HEK293 (cell line): ENCODE measurements around the gene UCKL1.

Experiments used
- MYNN ChIP-seq: fragments of 450-650 bp; formaldehyde crosslinking; IDR thresholded peaks from 2 replicates; pipeline ENCODE4 v1.5.1; 2016; ENCODE audit warnings: missing biosample characterization, missing genetic modification characterization, borderline replicate concordance
- OSR2 ChIP-seq: fragments of 450-650 bp; formaldehyde crosslinking; IDR thresholded peaks from 2 replicates; pipeline ENCODE4 v1.5.1; 2016; ENCODE audit warnings: missing biosample characterization, missing genetic modification characterization
- ZBTB20 ChIP-seq: fragments of 450-650 bp; formaldehyde crosslinking; IDR thresholded peaks from 2 replicates; pipeline ENCODE4 v1.5.1; 2016; ENCODE audit warnings: missing biosample characterization, missing genetic modification characterization
- ZFP41 ChIP-seq: fragments of 450-650 bp; formaldehyde crosslinking; IDR thresholded peaks from 2 replicates; pipeline ENCODE4 v1.5.1; 2016; ENCODE audit warnings: missing biosample characterization, missing genetic modification characterization, borderline replicate concordance
- ZNF169 ChIP-seq: fragments of 450-650 bp; formaldehyde crosslinking; IDR thresholded peaks from 2 replicates; pipeline ENCODE4 v1.5.1; 2016; ENCODE audit warnings: missing biosample characterization, missing genetic modification characterization
- ZNF202 ChIP-seq: fragments of 450-650 bp; formaldehyde crosslinking; IDR thresholded peaks from 2 replicates; pipeline ENCODE4 v1.5.1; 2016; ENCODE audit warnings: missing biosample characterization, missing genetic modification characterization, borderline replicate concordance
- ZNF354C ChIP-seq: fragments of 450-650 bp; formaldehyde crosslinking; IDR thresholded peaks from 2 replicates; pipeline ENCODE4 v1.5.1; 2016; ENCODE audit warnings: missing biosample characterization, missing genetic modification characterization, low read depth, borderline replicate concordance
- ZNF433 ChIP-seq: fragments of 450-650 bp; formaldehyde crosslinking; IDR thresholded peaks from 2 replicates; pipeline ENCODE4 v1.5.1; 2016; ENCODE audit warnings: missing biosample characterization, missing genetic modification characterization, low read depth
- ZNF48 ChIP-seq: fragments of 450-650 bp; formaldehyde crosslinking; IDR thresholded peaks from 2 replicates; pipeline ENCODE4 v1.5.1; 2016; ENCODE audit warnings: missing biosample characterization, missing genetic modification characterization
- ZNF558 ChIP-seq: fragments of 450-650 bp; formaldehyde crosslinking; IDR thresholded peaks from 2 replicates; pipeline ENCODE4 v1.5.1; 2016; ENCODE audit warnings: missing biosample characterization, missing genetic modification characterization
- ZNF600 ChIP-seq: fragments of 450-650 bp; formaldehyde crosslinking; IDR thresholded peaks from 2 replicates; pipeline ENCODE4 v1.5.1; 2016; ENCODE audit warnings: missing biosample characterization, missing genetic modification characterization
- ZNF664 ChIP-seq: fragments of 450-650 bp; formaldehyde crosslinking; IDR thresholded peaks from 2 replicates; pipeline ENCODE4 v1.5.1; 2016; ENCODE audit warnings: missing biosample characterization, missing genetic modification characterization
- ZNF747 ChIP-seq: fragments of 450-650 bp; formaldehyde crosslinking; IDR thresholded peaks from 2 replicates; pipeline ENCODE4 v1.5.1; 2016; ENCODE audit warnings: missing biosample characterization, missing genetic modification characterization
- ZNF843 ChIP-seq: fragments of 450-650 bp; formaldehyde crosslinking; IDR thresholded peaks from 2 replicates; pipeline ENCODE4 v1.5.1; 2016; ENCODE audit warnings: missing biosample characterization, missing genetic modification characterization
- ZSCAN16 ChIP-seq: fragments of 450-650 bp; formaldehyde crosslinking; IDR thresholded peaks from 2 replicates; pipeline ENCODE4 v1.5.1; 2016; ENCODE audit warnings: missing biosample characterization, missing genetic modification characterization
- TF ChIP-seq, protein P1 (sequence below): fragments of 450-650 bp; formaldehyde crosslinking; IDR thresholded peaks from 2 replicates; pipeline ENCODE4 v1.5.1; 2016; ENCODE audit warnings: missing biosample characterization, missing genetic modification characterization
- TF ChIP-seq, protein P2 (sequence below): fragments of 450-650 bp; formaldehyde crosslinking; IDR thresholded peaks from 2 replicates; pipeline ENCODE4 v1.5.1; 2016; ENCODE audit warnings: missing biosample characterization, missing genetic modification characterization, borderline replicate concordance
- TF ChIP-seq, protein P3 (sequence below): fragments of 450-650 bp; formaldehyde crosslinking; IDR thresholded peaks from 2 replicates; pipeline ENCODE4 v1.5.1; 2016; ENCODE audit warnings: missing biosample characterization, missing genetic modification characterization
- TF ChIP-seq, protein P4 (sequence below): fragments of 450-650 bp; formaldehyde crosslinking; optimal IDR thresholded peaks from 2 replicates; pipeline ENCODE3; 2016; ENCODE audit warnings: missing biosample characterization, mild to moderate bottlenecking, missing genetic modification characterization
- TF ChIP-seq, protein P5 (sequence below): fragments of 450-650 bp; formaldehyde crosslinking; IDR thresholded peaks from 2 replicates; pipeline ENCODE4 v1.5.1; 2017; ENCODE audit warnings: missing biosample characterization, missing genetic modification characterization
- TF ChIP-seq, protein P6 (sequence below): fragments of 450-650 bp; formaldehyde crosslinking; IDR thresholded peaks from 2 replicates; pipeline ENCODE4 v1.5.1; 2016; ENCODE audit warnings: missing biosample characterization, missing genetic modification characterization
- TF ChIP-seq, protein P7 (sequence below): fragments of 450-650 bp; formaldehyde crosslinking; IDR thresholded peaks from 2 replicates; pipeline ENCODE4 v1.5.1; 2017; ENCODE audit warnings: missing biosample characterization, missing genetic modification characterization
- TF ChIP-seq, protein P8 (sequence below): fragments of 450-650 bp; formaldehyde crosslinking; IDR thresholded peaks from 2 replicates; pipeline ENCODE4 v1.5.1; 2017; ENCODE audit warnings: missing biosample characterization, mild to moderate bottlenecking, missing genetic modification characterization, moderate library complexity

Gene UCKL1

DNA sequence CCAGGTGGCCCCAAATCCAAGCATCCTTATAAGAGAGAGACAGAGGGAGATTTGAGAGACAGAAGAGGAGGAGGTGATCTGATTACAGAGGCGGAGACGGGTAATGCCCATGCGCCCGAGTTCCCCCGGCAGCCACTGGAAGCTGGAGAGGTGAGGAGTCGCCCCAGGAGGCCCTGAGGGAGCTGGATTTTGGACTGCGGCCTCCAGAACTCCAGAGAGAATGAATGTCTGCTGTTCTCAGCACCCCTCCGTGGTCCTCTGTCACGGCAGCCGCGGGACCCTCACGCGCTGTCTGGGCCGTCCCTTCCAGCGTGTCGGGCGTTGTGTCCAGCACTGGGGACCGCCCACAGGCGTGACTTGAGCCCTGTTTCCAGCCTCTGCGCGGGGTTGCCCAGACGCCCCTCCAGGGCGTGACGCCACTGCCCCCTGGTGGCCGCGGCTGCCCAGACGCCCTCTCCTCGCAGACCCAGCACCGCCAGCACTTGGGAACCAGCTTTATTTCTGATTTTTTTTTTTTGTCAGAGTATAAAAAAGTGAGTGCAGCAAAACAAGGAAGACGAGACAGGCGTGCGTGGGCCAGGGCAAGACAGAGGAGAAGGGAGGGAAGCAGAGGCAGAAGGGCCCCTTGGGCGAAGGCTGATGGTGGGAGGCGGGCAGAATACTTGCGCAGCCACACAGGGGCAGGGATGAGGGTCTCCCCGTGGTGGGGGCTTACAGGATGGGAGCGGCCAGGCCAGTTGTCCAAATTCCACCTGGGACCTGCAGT lies 17.6 kb upstream of the UCKL1 start (continued):
- TF ChIP-seq, protein P1, sequence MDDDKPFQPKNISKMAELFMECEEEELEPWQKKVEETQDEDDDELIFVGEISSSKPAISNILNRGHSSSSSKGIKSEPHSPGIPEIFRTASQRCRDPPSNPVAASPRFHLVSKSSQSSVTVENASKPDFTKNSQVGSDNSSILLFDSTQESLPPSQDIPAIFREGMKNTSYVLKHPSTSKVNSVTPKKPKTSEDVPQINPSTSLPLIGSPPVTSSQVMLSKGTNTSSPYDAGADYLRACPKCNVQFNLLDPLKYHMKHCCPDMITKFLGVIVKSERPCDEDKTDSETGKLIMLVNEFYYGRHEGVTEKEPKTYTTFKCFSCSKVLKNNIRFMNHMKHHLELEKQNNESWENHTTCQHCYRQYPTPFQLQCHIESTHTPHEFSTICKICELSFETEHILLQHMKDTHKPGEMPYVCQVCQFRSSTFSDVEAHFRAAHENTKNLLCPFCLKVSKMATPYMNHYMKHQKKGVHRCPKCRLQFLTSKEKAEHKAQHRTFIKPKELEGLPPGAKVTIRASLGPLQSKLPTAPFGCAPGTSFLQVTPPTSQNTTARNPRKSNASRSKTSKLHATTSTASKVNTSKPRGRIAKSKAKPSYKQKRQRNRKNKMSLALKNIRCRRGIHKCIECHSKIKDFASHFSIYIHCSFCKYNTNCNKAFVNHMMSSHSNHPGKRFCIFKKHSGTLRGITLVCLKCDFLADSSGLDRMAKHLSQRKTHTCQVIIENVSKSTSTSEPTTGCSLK (tag by site-specific recombination): no peak
- TF ChIP-seq, protein P2, sequence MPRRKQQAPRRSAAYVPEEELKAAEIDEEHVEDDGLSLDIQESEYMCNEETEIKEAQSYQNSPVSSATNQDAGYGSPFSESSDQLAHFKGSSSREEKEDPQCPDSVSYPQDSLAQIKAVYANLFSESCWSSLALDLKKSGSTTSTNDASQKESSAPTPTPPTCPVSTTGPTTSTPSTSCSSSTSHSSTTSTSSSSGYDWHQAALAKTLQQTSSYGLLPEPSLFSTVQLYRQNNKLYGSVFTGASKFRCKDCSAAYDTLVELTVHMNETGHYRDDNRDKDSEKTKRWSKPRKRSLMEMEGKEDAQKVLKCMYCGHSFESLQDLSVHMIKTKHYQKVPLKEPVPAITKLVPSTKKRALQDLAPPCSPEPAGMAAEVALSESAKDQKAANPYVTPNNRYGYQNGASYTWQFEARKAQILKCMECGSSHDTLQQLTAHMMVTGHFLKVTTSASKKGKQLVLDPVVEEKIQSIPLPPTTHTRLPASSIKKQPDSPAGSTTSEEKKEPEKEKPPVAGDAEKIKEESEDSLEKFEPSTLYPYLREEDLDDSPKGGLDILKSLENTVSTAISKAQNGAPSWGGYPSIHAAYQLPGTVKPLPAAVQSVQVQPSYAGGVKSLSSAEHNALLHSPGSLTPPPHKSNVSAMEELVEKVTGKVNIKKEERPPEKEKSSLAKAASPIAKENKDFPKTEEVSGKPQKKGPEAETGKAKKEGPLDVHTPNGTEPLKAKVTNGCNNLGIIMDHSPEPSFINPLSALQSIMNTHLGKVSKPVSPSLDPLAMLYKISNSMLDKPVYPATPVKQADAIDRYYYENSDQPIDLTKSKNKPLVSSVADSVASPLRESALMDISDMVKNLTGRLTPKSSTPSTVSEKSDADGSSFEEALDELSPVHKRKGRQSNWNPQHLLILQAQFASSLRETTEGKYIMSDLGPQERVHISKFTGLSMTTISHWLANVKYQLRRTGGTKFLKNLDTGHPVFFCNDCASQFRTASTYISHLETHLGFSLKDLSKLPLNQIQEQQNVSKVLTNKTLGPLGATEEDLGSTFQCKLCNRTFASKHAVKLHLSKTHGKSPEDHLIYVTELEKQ (tag by site-specific recombination): no peak
- TF ChIP-seq, protein P3, sequence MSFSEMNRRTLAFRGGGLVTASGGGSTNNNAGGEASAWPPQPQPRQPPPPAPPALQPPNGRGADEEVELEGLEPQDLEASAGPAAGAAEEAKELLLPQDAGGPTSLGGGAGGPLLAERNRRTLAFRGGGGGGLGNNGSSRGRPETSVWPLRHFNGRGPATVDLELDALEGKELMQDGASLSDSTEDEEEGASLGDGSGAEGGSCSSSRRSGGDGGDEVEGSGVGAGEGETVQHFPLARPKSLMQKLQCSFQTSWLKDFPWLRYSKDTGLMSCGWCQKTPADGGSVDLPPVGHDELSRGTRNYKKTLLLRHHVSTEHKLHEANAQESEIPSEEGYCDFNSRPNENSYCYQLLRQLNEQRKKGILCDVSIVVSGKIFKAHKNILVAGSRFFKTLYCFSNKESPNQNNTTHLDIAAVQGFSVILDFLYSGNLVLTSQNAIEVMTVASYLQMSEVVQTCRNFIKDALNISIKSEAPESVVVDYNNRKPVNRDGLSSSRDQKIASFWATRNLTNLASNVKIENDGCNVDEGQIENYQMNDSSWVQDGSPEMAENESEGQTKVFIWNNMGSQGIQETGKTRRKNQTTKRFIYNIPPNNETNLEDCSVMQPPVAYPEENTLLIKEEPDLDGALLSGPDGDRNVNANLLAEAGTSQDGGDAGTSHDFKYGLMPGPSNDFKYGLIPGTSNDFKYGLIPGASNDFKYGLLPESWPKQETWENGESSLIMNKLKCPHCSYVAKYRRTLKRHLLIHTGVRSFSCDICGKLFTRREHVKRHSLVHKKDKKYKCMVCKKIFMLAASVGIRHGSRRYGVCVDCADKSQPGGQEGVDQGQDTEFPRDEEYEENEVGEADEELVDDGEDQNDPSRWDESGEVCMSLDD (tag by site-specific recombination): peak; percentile 77; the same call in 1 of the 2 replicates
- TF ChIP-seq ZNF843: 0 out of 2 replicates have a peak, but pooled peaks have one; percentile 36
- TF ChIP-seq ZNF747 (tag by site-specific recombination): no peak
- TF ChIP-seq OSR2 (tag by site-specific recombination): no peak
- TF ChIP-seq, protein P4, sequence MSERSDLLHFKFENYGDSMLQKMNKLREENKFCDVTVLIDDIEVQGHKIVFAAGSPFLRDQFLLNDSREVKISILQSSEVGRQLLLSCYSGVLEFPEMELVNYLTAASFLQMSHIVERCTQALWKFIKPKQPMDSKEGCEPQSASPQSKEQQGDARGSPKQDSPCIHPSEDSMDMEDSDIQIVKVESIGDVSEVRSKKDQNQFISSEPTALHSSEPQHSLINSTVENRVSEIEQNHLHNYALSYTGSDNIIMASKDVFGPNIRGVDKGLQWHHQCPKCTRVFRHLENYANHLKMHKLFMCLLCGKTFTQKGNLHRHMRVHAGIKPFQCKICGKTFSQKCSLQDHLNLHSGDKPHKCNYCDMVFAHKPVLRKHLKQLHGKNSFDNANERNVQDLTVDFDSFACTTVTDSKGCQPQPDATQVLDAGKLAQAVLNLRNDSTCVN (tag by site-specific recombination): peak; percentile 64
- TF ChIP-seq ZNF48: no peak
- peak; percentile 71; the same call in 1 of the 2 replicates for TF ChIP-seq ZNF600
- TF ChIP-seq, protein P5, sequence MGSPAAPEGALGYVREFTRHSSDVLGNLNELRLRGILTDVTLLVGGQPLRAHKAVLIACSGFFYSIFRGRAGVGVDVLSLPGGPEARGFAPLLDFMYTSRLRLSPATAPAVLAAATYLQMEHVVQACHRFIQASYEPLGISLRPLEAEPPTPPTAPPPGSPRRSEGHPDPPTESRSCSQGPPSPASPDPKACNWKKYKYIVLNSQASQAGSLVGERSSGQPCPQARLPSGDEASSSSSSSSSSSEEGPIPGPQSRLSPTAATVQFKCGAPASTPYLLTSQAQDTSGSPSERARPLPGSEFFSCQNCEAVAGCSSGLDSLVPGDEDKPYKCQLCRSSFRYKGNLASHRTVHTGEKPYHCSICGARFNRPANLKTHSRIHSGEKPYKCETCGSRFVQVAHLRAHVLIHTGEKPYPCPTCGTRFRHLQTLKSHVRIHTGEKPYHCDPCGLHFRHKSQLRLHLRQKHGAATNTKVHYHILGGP (tag by site-specific recombination): no peak
- TF ChIP-seq ZNF433 (tag by site-specific recombination): no peak
- TF ChIP-seq ZNF202 (tag by site-specific recombination): no peak
- TF ChIP-seq ZNF664 (tag by site-specific recombination): no peak
- TF ChIP-seq MYNN (tag by site-specific recombination): no peak
- TF ChIP-seq ZNF169 (tag by site-specific recombination): no peak
- TF ChIP-seq, protein P6, sequence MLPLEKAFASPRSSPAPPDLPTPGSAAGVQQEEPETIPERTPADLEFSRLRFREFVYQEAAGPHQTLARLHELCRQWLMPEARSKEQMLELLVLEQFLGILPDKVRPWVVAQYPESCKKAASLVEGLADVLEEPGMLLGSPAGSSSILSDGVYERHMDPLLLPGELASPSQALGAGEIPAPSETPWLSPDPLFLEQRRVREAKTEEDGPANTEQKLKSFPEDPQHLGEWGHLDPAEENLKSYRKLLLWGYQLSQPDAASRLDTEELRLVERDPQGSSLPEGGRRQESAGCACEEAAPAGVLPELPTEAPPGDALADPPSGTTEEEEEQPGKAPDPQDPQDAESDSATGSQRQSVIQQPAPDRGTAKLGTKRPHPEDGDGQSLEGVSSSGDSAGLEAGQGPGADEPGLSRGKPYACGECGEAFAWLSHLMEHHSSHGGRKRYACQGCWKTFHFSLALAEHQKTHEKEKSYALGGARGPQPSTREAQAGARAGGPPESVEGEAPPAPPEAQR: no peak
- TF ChIP-seq ZNF558 (tag by site-specific recombination): no peak
- TF ChIP-seq, protein P7, sequence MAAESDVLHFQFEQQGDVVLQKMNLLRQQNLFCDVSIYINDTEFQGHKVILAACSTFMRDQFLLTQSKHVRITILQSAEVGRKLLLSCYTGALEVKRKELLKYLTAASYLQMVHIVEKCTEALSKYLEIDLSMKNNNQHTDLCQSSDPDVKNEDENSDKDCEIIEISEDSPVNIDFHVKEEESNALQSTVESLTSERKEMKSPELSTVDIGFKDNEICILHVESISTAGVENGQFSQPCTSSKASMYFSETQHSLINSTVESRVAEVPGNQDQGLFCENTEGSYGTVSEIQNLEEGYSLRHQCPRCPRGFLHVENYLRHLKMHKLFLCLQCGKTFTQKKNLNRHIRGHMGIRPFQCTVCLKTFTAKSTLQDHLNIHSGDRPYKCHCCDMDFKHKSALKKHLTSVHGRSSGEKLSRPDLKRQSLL (tag by site-specific recombination): 0 out of 2 replicates have a peak, but pooled peaks have one; percentile 42
- TF ChIP-seq, protein P8, sequence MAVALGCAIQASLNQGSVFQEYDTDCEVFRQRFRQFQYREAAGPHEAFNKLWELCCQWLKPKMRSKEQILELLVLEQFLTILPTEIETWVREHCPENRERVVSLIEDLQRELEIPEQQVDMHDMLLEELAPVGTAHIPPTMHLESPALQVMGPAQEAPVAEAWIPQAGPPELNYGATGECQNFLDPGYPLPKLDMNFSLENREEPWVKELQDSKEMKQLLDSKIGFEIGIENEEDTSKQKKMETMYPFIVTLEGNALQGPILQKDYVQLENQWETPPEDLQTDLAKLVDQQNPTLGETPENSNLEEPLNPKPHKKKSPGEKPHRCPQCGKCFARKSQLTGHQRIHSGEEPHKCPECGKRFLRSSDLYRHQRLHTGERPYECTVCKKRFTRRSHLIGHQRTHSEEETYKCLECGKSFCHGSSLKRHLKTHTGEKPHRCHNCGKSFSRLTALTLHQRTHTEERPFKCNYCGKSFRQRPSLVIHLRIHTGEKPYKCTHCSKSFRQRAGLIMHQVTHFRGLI: no peak
- no peak for TF ChIP-seq ZSCAN16 (tag by site-specific recombination)
- TF ChIP-seq ZNF354C (tag by site-specific recombination): no peak
- no peak for TF ChIP-seq ZFP41 (tag by site-specific recombination)
- TF ChIP-seq ZBTB20 (tag by site-specific recombination): peak; percentile 37; the same call in 1 of the 2 replicates
